ENCODE data around the gene PHGDH. TPM values are rescaled to one million over a fixed set of nuclear protein-coding genes. Genes with fewer than 3 reads are reported as not detected.
A peak's percentile ranks its signal among the peaks of the same experiment; 100 is the strongest.

Gene PHGDH
- total and polyA plus RNA-seq, 2 of the 13 experiments (the other 11 are each of a cell fraction or from before 2014, with no cell fraction given) = 95.8 to 133 TPM

DNA sequence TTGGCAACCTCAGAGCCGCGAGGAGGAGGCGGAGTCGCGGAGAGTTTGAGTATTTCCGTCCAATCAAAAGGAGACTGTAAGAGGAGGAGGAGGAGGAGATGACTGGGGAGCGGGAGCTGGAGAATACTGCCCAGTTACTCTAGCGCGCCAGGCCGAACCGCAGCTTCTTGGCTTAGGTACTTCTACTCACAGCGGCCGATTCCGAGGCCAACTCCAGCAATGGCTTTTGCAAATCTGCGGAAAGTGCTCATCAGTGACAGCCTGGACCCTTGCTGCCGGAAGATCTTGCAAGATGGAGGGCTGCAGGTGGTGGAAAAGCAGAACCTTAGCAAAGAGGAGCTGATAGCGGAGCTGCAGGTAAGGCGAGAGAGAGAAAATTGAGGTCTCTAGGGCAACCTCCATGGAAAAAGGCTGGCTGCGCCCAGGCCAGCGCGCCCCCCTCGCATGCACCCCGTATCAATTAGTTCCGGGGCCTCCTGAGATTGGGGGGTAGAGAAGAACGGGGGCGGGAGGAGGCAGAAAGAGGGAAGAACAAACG lies at the start of gene PHGDH (continued):
- TF ChIP-seq, protein P1, sequence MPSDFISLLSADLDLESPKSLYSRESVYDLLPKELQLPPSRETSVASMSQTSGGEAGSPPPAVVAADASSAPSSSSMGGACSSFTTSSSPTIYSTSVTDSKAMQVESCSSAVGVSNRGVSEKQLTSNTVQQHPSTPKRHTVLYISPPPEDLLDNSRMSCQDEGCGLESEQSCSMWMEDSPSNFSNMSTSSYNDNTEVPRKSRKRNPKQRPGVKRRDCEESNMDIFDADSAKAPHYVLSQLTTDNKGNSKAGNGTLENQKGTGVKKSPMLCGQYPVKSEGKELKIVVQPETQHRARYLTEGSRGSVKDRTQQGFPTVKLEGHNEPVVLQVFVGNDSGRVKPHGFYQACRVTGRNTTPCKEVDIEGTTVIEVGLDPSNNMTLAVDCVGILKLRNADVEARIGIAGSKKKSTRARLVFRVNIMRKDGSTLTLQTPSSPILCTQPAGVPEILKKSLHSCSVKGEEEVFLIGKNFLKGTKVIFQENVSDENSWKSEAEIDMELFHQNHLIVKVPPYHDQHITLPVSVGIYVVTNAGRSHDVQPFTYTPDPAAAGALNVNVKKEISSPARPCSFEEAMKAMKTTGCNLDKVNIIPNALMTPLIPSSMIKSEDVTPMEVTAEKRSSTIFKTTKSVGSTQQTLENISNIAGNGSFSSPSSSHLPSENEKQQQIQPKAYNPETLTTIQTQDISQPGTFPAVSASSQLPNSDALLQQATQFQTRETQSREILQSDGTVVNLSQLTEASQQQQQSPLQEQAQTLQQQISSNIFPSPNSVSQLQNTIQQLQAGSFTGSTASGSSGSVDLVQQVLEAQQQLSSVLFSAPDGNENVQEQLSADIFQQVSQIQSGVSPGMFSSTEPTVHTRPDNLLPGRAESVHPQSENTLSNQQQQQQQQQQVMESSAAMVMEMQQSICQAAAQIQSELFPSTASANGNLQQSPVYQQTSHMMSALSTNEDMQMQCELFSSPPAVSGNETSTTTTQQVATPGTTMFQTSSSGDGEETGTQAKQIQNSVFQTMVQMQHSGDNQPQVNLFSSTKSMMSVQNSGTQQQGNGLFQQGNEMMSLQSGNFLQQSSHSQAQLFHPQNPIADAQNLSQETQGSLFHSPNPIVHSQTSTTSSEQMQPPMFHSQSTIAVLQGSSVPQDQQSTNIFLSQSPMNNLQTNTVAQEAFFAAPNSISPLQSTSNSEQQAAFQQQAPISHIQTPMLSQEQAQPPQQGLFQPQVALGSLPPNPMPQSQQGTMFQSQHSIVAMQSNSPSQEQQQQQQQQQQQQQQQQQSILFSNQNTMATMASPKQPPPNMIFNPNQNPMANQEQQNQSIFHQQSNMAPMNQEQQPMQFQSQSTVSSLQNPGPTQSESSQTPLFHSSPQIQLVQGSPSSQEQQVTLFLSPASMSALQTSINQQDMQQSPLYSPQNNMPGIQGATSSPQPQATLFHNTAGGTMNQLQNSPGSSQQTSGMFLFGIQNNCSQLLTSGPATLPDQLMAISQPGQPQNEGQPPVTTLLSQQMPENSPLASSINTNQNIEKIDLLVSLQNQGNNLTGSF (CRISPR knock-in tag; IDR thresholded peaks at IDR 0.05) = no peak
- TF ChIP-seq RBM39 (IDR thresholded peaks at IDR 0.05; ENCODE audit: low read depth, low read length, poor library complexity, severe bottlenecking) (no peak), ZSCAN22 (CRISPR knock-in tag; IDR thresholded peaks at IDR 0.05) (no peak), ZNF574 (CRISPR knock-in tag; IDR thresholded peaks at IDR 0.05) (peak; percentile 56), CCAR2 (optimal IDR thresholded peaks at IDR 0.05; ENCODE audit: low read depth, low read length) (no peak), SP5 (CRISPR knock-in tag; IDR thresholded peaks at IDR 0.05; ENCODE audit: borderline replicate concordance, low read depth) (peak; percentile 38), CHD2 (IDR thresholded peaks at IDR 0.05; ENCODE audit: low read depth, low read length) (0 out of 2 replicates have a peak, but pooled peaks have one; percentile 42), ZNF691 (CRISPR knock-in tag; IDR thresholded peaks at IDR 0.05; ENCODE audit: borderline replicate concordance, low read depth) (no peak), ZKSCAN5 (CRISPR knock-in tag; IDR thresholded peaks at IDR 0.05) (no peak), CC2D1A (CRISPR knock-in tag; IDR thresholded peaks at IDR 0.05) (0 out of 2 replicates have a peak, but pooled peaks have one; percentile 32), ZNF501 (CRISPR knock-in tag; IDR thresholded peaks at IDR 0.05) (no peak), ZNF24 (IDR thresholded peaks at IDR 0.05) (no peak), CEBPB (IDR thresholded peaks at IDR 0.05; ENCODE audit: borderline replicate concordance, low read depth, low read length) (peak; percentile 62; the same call in 1 of the 2 replicates), AGO2 (optimal IDR thresholded peaks at IDR 0.05; ENCODE audit: low read depth, low read length) (no peak), PREB (CRISPR knock-in tag; IDR thresholded peaks at IDR 0.05) (no peak)
- TF ChIP-seq, protein P2, sequence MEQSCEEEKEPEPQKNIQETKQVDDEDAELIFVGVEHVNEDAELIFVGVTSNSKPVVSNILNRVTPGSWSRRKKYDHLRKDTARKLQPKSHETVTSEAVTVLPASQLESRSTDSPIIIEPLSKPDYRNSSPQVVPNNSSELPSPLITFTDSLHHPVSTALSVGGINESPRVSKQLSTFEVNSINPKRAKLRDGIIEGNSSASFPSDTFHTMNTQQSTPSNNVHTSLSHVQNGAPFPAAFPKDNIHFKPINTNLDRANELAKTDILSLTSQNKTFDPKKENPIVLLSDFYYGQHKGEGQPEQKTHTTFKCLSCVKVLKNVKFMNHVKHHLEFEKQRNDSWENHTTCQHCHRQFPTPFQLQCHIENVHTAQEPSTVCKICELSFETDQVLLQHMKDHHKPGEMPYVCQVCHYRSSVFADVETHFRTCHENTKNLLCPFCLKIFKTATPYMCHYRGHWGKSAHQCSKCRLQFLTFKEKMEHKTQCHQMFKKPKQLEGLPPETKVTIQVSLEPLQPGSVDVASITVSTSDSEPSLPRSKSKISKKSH (CRISPR knock-in tag; IDR thresholded peaks at IDR 0.05; ENCODE audit: borderline replicate concordance) = no peak
- TF ChIP-seq, protein P3, sequence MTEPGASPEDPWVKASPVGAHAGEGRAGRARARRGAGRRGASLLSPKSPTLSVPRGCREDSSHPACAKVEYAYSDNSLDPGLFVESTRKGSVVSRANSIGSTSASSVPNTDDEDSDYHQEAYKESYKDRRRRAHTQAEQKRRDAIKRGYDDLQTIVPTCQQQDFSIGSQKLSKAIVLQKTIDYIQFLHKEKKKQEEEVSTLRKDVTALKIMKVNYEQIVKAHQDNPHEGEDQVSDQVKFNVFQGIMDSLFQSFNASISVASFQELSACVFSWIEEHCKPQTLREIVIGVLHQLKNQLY (CRISPR knock-in tag; IDR thresholded peaks at IDR 0.05) = no peak

Data from HepG2 (cell line).